Frontal cortex (tissue), 4 donors: ENCODE results near the gene KIAA0513. TPM values are rescaled to one million over a fixed set of nuclear protein-coding genes. Genes with fewer than 3 reads are reported as not detected.
"Not testable (repeated sequence)": the region's sequence is repeated elsewhere in the genome, so short reads cannot be mapped to it uniquely, and the experiment has no call there.

Experiments
- DNase-seq, 2 donors: peaks; one replicate each; pipeline ENCODE4 v3.0.0; 2012; ENCODE audit warnings: low spot score in 2 of 2
- FAIRE-seq: peaks from 2 replicates; lab custom pipeline; 2012; peaks lifted over from hg19 to GRCh38; lab: Jason Lieb, UNC
- total RNA-seq: library from RNA; depleted of rRNA; stranded (reverse); fragments of >200 nt; gene quantifications from one replicate; pipeline ENCODE4 v1.2.3, GENCODE V29; 2014
- donor health status: control.
- donor health status: control.
- donor health status: control.

The KIAA0513 gene
- total RNA-seq, 1 donor from 2014 or later: 55.8 TPM

DNA sequence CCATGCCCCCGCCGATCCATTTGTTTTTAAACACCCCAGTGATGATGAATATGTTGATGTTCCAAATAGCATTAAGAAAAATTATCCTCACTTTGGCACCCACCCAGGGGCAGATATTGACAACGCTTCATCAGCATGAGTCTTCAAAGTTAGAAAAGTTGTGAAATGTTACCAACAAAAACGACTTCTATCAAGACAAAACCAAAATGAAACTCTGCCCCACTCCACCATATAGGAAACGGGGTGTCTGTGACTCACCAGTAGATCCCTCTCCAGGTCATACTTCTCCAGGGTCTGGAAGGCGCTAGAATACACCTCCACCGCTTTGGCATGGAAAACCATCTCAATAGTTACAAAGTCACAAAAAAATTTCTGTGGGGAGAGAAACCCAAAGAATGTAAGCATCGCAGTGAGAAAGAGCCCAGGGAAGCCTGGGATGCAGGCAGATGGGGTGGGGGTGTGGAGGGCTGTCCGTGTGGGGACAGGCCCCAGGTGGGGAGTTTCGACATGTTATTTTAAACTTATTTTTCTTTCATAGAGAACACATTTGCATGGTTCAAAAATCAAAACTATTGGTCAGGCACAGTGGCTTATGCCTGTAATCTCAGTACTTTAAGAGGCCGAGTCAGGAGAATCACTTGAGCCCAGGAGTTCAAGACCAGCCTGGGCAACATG, 74.5 kb downstream of the KIAA0513 start:
- FAIRE-seq (no peak), DNase-seq (no peak)

GRCh38 chr16:85103114-85104079, 75.8 kb downstream of the KIAA0513 start:
- DNase-seq (no peak), FAIRE-seq (no peak)

GRCh38 chr16:85104147-85104546, 76.6 kb downstream of the KIAA0513 start:
- no peak for DNase-seq
- FAIRE-seq: no peak

GRCh38 chr16:85104821-85105391, 77.3 kb downstream of the KIAA0513 start:
- no peak for DNase-seq
- no peak for FAIRE-seq

GRCh38 chr16:85105475-85105874, 77.9 kb downstream of the KIAA0513 start:
- no peak for FAIRE-seq

DNA sequence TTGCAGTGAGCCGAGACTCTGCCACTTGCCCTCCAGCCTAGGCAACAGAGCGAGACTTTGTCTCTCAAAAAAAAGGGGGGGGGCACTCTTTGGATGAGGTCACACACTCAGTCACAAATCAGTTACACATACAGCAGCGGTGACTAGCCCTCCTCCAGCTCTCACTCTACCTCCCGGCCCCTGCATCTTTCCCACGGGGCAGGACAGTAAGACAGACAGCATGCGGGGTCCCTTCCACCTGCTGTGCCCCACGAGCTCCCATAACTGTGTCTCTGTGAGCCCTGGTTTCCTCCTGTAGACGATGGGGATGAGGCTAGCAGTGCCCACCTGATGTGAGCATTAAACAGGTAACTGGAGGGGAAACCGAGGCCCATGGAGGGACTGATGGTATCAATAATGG, 79.5 kb downstream of the KIAA0513 start:
- no peak for FAIRE-seq
- DNase-seq: no peak

More at GRCh38 chr16:85105475-85105874, 77.9 kb downstream of the KIAA0513 start:
- no peak for DNase-seq

DNA sequence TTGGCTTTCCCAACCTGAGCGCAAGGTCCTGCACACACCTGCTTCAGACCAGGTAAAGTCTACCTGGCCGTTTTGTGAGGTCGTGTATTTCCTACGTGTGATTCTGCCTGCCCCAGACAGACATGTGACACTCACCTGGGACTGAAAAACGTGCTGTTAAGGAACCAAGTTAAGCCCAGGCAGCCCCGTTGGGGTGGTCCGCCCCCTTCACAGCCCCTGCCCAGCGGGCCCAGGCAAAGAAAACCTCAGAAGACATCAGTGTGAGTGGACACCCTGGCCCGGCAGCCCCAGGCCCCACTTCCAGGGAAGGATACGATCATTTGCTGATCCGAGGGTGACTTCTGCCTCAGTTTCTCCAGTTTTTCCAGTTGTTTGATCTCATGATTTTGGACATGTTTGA, 79.9 kb downstream of the KIAA0513 start:
- DNase-seq (no peak), FAIRE-seq (no peak)

DNA sequence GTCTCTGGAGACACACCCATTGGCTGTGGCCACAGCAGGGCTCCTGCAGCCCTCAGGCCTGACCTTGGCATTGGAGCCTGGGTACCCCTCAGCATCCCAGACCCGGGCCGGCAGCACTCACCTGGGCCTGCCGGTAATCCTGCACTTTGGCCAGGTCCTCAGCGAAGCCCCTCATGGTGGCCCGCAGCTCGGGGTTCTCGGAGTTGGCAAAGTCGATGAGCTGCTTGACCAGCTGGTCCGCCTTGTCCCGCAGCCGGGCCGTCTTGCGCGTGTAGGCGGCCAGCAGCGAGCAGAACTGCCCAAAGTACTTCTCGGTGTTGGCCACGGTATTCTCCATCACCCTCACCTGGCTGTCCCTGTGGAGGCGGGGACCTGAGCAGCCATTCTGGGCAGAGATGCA, 82.5 kb downstream of the KIAA0513 start:
- DNase-seq (no peak), FAIRE-seq (no peak)

- FAIRE-seq (no peak), DNase-seq (no peak)
Measured at GRCh38 chr16:85111184-85111583, 83.6 kb downstream of the KIAA0513 start.

GRCh38 chr16:85112364-85112763, 84.8 kb downstream of the KIAA0513 start, which contains the start of gene CIBAR2:
CIBAR2 (minus strand) TSS chr16:85112472; CDS start chr16:85112352, 120 bp downstream.
- FAIRE-seq (no peak), DNase-seq (no peak)

DNA sequence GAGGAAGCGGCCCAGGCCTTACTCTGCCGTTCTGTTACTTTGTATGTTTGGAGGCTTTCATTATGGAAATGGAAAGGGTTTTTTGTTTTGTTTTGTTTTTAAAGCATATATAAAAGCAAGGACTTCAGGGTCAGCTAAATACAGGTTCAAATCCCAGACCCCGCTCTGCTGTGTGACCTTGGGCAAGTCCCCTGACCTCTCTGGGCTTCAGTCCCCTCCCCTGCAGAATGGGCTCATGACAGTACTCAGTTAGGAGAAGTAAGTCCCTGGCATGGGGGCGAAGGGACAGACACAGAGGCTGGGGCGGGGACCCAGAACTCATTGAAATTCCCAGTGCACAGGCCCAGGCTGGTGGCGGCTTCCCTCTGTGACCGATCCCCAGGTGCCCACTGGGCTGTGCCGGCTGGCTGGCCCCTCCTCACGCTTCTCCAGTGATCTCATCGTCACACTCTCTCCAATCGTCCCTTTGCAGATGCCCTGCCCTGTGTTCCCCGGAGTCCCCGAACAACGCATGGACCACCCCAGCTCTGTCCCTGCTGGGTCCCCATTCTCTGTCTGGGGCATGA, 85.7 kb downstream of the KIAA0513 start:
- FAIRE-seq: no peak
- no peak for DNase-seq

DNA sequence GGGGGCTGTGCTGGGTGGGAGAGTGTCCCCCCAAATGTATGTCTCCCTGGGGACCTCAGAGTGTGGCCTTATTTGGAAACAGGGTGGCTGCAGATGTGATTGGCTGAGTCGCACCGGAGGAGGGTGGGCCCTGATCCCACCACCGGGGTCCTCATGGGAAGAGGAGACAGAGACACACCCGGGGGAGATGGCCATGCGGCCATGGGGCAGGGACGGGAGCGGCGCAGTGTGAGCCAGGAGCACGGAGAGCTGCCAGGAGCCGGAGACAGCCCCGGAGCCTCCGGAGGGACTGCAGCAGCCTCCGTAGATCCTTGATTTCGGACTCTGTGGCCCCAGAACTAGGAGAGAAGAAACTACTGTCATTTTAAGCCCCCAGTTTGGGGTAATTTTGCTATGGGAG, 86.3 kb downstream of the KIAA0513 start:
- no peak for DNase-seq
- no peak for FAIRE-seq

- FAIRE-seq (no peak), DNase-seq (peak; percentile 83 to 93)
Measured at GRCh38 chr16:85114909-85115567, 87.4 kb downstream of the KIAA0513 start.

- DNase-seq (no peak), FAIRE-seq (no peak)
Measured at GRCh38 chr16:85117418-85117817, 89.8 kb downstream of the KIAA0513 start.

DNA sequence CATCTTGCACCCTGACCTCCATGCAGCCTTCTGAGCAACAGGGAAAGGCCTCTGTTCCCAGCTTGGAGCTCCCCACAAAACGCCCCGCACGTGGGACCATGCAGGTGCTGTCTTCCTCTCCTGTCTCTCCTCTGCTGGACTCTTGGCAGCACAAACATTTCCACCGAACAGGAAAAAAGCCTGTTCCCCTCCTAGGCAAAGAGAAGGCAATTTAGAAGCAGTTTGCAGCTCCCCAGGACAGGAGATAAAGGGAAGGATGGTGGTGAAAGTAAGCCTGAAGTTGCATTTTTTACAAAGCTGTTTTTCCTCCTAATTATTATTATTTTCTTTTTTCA, 92.4 kb downstream of the KIAA0513 start:
- no peak for FAIRE-seq
- no peak for DNase-seq

GRCh38 chr16:85123441-85123840, 95.8 kb downstream of the KIAA0513 start:
- DNase-seq, FAIRE-seq: not testable (repeated sequence)

DNA sequence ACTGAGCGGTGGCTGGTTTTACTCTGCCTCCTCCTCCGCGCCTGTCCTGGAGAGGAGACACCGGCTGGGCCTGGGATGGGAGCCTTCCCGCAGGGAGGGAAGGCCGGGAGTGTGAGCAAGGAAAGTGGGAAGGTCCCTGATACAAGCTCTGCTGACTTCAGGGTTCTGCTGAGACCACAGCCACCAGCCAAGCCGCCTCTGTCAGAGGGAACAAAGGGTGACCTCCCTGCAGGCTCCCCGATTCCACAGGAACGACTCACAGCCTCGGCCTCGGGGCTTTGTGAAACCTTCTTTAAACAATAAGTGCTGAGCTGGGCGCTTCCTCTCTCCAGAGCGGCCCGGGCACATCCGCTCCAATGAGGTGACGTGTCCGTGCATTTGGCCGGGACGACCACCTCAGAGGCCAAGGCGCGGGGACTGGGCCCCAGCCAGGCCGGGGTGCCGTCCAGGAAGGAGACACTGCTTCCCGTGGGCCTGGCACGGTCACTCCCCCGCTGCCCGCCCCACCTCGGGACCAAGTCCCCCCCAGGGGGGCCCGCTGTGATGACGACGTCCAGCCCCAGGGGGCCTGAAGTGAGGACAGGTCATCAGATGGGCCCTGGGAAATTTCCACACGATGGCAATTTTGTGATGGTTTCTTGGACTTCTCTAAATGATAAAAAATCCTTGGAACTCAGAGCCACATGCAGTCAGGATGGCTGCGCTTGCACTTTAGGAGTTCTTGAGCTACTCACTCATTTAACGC, 96.5 kb downstream of the KIAA0513 start:
- no peak for FAIRE-seq
- DNase-seq: peak in 1 of 2 donors; percentile 55

DNA sequence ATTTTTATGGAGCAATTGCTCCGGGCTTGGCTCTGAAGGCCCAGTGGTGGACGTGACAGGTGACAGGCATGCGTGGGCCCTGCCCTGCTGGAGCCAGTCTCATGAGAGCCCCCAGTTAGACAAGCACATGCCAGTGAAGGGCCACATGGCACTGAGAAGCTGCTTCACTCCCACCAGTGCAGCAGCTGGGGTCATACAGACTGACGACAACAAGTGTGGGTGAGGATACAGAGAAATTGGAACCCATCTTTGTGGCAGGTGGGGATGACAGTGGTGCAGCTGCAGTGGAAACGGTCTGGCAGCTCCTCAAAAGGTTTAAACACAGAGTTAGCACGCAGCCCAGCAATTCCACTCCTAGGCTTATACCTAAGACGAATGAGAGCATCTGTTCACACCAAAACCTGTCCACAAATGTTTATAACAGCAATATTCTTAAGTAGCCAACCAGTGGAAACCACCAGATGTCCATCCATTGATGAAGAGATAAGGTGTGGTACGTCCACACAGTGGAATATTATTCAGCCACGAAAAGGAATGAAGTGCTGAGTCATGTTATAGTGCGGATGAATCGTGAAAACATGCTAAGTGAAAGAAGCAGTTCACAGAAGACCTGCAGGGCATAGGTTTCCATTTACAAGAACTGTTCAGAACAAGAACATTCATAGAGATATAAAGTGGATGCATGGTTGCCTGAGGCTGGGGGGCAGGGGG, 97.2 kb downstream of the KIAA0513 start:
- no peak for FAIRE-seq
- no peak for DNase-seq
